Loucy (cell line): ENCODE results near the gene NID2.

Source experiments
- CTCF ChIP-seq: fragments of 200-600 bp; sonication (generic); conservative IDR thresholded peaks from 2 replicates; pipeline ENCODE4 v1.5.1; 2014; ENCODE audit warnings: mild to moderate bottlenecking, antibody characterized with exemption, low read length
- EZH2phosphoT487 ChIP-seq: fragments of 200-600 bp; IDR thresholded peaks from 2 replicates; pipeline ENCODE4 v1.6.1; 2018; ENCODE audit warnings: antibody characterized with exemption, mild to moderate bottlenecking, moderate library complexity, borderline replicate concordance

GRCh38 chr14:51990488-51990887, 78.4 kb downstream of the NID2 start:
- TF ChIP-seq CTCF (no peak), EZH2phosphoT487 (no peak)
